GM23248 (cell line): ENCODE results near the gene FLII.

ENCODE experiments used
- EZH2 ChIP-seq: fragments of 200-600 bp; sonication (generic); IDR thresholded peaks from 2 replicates; pipeline ENCODE4 v1.6.1; 2018; ENCODE audit warnings: antibody characterized with exemption, mild to moderate bottlenecking; ENCODE audit not compliant: insufficient read depth, poor library complexity, severe bottlenecking
- EZH2phosphoT487 ChIP-seq: fragments of 200-600 bp; sonication (generic); IDR thresholded peaks from 2 replicates; pipeline ENCODE4 v1.6.1; 2018; ENCODE audit warnings: antibody characterized with exemption, moderate library complexity, mild to moderate bottlenecking, low read depth; ENCODE audit not compliant: insufficient read depth

- TF ChIP-seq EZH2phosphoT487, result no peak
- TF ChIP-seq EZH2, result no peak
Observed at GRCh38 chr17:18245038-18245776, 13.3 kb downstream of the FLII start.
